Amniotic epithelial cell (primary cell): ENCODE results near the gene SMYD4.
"Not testable (repeated sequence)": the region's sequence is repeated elsewhere in the genome, so short reads cannot be mapped to it uniquely, and the experiment has no call there.

Experiments
- DNase-seq: peaks from one replicate; pipeline ENCODE4 v3.0.0-alpha.2; 2010; ENCODE audit warnings: low read depth

Gene SMYD4

GRCh38 chr17:1753767-1754429, 75.8 kb downstream of the SMYD4 start:
- no peak for DNase-seq

DNA sequence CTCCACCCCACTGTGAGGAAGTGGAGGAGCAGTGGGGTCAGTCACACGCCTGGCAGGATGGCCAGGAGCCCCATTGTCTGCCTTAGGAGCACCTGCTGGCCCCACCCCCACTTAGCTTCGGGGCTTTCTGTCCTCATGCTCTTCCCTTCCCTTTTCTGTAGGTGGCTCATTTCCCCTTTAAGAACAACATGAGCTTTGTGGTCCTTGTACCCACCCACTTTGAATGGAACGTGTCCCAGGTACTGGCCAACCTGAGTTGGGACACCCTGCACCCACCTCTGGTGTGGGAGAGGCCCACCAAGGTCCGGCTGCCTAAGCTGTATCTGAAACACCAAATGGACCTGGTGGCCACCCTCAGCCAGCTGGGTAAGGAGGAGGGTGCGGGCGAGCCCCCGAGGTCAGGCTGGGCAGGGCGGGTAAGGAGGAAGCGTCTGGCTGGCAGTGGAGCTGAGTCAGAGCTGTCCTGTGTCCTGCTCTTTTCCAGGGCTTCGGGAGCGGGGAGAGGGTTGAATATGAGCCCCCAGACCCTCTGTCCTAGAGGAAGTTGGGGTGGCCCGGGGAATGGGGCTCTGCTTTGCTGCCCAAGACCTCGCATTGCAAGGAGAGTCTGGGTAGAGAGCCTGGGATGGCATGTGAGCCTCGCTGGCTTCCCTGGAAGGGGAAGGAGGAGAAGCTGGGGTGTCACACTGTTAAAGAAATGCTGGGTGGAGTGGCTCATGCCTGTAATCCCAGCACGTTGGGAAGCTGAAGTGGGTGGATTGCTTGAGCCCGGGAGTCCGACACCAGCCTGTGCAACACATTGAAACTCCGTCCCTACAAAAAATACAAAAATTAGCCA, 77.1 kb downstream of the SMYD4 start:
- no peak for DNase-seq

GRCh38 chr17:1750628-1751027, 79.1 kb downstream of the SMYD4 start:
- DNase-seq = no peak

DNA sequence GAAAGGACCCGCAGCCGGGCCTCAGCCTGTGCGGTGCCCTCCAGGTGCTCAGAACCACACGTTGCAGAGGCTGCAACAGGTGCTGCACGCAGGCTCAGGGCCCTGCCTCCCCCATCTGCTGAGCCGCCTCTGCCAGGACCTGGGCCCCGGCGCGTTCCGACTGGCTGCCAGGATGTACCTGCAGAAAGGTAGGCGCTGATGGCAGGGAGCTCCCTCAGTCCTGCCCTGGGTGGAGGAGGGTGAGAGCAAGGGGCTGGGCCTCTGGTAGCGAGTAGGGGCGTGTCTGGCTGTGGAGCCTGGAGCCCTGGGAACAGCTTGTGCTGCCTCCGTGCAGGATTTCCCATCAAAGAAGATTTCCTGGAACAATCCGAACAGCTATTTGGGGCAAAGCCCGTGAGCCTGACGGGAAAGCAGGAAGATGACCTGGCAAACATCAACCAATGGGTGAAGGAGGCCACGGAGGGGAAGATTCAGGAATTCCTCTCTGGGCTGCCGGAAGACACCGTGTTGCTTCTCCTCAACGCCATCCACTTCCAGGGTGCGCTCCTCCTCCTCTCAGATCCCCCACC, 82.6 kb downstream of the SMYD4 start:
- DNase-seq = peak; percentile 76

- DNase-seq = no peak
Observed at GRCh38 chr17:1745513-1746020, 84.1 kb downstream of the SMYD4 start.

DNA sequence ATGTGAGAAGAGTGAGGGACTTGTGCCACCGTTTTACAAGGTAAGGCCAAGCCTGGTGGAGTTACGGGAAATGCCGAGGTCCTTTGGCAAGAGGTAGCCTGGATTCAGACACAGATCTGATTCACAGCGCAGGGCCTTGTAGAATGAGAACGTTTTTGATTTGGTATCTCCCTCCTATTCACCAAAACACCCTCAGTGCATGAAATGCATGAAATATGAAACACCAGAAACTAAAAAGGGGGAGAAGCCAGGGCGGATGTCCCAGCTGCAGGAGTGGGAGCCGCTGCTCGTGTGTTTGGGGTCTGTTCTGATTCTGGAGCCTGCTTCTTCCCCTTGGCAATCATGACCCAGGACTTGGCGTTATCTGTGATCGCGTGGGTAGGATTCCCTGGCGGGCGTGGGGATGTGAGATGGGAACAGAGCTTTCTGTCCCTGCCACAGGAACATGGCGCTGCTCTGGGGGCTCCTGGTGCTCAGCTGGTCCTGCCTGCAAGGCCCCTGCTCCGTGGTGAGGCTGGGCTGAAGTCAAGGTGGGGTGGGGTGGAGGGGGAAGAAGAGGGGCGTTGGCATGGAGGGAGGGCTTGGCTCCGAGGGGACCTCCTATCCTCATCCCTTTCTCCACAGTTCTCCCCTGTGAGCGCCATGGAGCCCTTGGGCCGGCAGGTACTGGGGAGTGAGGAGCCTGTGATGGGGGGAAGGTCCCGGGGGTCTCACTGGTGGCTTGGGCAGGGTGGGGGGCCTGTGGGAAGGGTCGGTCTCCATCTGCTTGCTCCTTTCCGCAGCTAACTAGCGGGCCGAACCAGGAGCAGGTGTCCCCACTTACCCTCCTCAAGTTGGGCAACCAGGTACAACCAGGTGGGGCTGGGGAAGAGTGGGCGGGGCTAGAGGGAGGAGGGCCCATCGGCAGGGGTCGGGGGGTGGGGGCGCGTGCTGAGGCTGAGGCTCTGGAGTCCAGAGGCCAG, 84.9 kb downstream of the SMYD4 start:
- no peak for DNase-seq

- no peak for DNase-seq
Observed at GRCh38 chr17:1743088-1743439, 86.6 kb downstream of the SMYD4 start.

DNA sequence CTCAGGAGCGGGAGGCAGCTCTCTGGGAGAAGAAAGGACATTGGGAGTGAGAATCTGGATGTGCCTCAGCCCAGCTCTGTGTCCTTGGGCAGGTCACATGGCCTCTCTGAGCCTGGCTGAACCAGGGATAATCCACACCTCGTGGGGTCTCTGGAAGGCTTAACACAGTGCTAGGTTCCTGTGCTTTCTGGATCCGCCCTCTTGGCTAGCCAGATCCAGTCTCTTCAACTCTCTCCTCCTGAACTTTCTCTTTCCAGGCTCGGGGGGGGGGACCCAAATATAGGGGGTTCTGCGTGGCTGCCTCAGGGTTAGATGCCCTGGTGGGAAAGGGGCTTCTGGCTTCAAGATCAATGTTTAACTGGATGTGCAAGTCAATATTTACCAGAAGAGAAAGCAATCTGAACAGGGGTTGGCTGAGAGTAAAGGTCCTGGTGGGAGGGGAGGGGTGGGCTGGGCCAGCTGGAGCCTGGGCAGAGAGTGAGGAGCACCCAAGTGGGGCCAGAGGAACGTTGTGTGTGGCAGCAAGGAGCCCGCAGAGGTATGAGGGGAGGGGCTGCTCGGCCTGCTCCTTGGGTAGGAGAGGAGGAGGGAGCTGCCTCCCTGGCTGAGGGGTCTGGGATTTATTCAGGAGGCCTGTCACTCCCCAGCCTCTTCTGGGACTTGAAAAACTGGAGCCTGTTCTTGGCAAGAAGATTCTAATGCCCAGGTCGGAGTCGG, 87.2 kb downstream of the SMYD4 start, which contains the start of gene SERPINF2:
SERPINF2 (plus strand) TSS at position 501 of the 717 bp plus-strand sequence. CDS start 2,125 bp downstream, outside the sequence.
- DNase-seq = no peak

- DNase-seq = not testable (repeated sequence)
Observed at GRCh38 chr17:1741899-1742298, 87.8 kb downstream of the SMYD4 start.

DNA sequence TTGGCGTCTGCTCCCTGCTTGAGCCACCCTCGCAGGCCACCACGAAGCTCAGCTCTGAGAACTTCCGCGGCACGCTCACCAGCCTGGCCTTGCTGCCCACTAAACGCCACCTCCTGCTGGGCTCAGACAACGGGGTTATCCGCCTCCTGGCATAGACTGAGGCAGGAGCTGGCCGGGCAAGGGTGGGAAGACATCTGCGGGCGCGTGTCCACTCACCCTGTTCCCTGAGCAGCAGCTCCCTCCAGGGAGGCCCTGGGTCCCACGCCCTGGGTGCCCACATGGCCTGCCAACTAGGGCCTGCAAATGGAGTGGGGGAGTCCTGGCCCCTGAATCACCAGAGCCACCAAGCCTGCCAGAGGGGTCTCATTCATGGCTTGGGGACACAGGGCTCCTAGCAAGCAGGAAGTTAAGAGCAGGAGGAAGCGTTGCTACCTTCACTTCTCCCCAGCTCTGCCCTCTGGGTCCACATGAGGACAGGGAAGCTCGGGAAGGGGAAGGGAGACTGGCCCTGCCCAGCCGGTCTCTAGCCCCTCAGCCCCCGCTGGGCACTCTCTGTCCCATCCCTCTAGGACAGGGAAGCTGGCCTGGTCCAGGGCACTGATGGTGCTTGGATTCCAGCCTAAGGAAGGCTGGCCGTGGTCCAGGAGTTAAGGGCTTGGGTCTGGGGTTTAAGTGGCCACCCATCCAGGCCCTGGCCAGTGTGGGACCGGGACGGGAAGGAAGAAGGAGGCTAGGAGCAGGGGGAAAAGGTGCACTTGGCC, 92.0 kb downstream of the SMYD4 start:
- no peak for DNase-seq

GRCh38 chr17:1736348-1737281, 93.1 kb downstream of the SMYD4 start:
- peak; percentile 91 for DNase-seq

GRCh38 chr17:1735834-1736347, 93.8 kb downstream of the SMYD4 start:
- DNase-seq = no peak

DNA sequence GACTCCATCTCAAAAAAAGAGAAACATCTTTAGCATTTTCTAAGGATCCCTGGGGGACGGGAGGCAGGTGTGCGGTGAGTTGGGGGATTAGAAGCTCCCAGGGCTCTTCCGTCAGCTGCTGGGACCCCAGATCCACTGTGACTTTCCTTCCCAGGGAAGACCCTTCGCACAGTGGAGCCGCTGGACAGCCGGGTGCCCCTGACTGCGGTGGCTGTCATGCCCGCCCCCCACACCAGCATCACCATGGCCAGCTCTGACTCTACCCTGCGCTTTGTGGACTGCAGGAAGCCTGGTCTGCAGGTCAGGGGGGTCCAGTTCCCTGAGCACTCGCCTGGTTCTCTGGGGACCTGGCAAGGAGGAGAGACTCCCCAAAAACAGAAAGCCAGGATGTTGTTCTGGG, 94.3 kb downstream of the SMYD4 start:
- no peak for DNase-seq

GRCh38 chr17:1733759-1734158, 95.9 kb downstream of the SMYD4 start:
- no peak for DNase-seq

GRCh38 chr17:1732833-1733321, 96.8 kb downstream of the SMYD4 start:
- DNase-seq = no peak

GRCh38 chr17:1732241-1732832, 97.4 kb downstream of the SMYD4 start:
- no peak for DNase-seq

- DNase-seq = no peak
Observed at GRCh38 chr17:1731194-1731506, 98.6 kb downstream of the SMYD4 start.
